Natural killer cell (primary cell): ENCODE measurements around the gene TSPAN6. TPM values are rescaled to one million over a fixed set of nuclear protein-coding genes. Genes with fewer than 3 reads are reported as not detected.

Experiments used
- ATAC-seq, 3 donors: fragments of 150-1000 bp in 2 of 3; fragments of 200-7000 bp in 1 of 3; cut with Tn5 transposase; 1 replicate in 1 of 3; 2 replicates in 2 of 3; pipeline ENCODE4 v1.10.0; 2021; ENCODE audit warnings: mild to moderate bottlenecking in 2 of 3, moderate library complexity in 2 of 3
- DNase-seq, 2 donors: peaks; one replicate each; pipeline versions ENCODE4 v3.0.0 to v3.0.0-alpha.2; 2013 to 2021; ENCODE audit warnings: mixed read lengths in 1 of 2
- H3K27ac ChIP-seq: one replicate; pipeline ENCODE4 v1.5.1; 2013; ENCODE audit warnings: mild to moderate bottlenecking, low read length
- H3K27me3 ChIP-seq: one replicate; pipeline ENCODE4 v1.6.1; 2013; ENCODE audit warnings: low read length; ENCODE audit not compliant: control insufficient read depth, insufficient read depth
- H3K36me3 ChIP-seq: one replicate; pipeline ENCODE4 v1.6.1; 2013; ENCODE audit warnings: low read length; ENCODE audit not compliant: control insufficient read depth, insufficient read depth
- H3K4me1 ChIP-seq: one replicate; pipeline ENCODE4 v1.6.1; 2013; ENCODE audit warnings: low read length; ENCODE audit not compliant: control insufficient read depth, insufficient read depth
- H3K4me3 ChIP-seq: one replicate; pipeline ENCODE4 v1.5.1; 2013; ENCODE audit warnings: low read length
- H3K9me3 ChIP-seq: one replicate; pipeline ENCODE4 v1.6.1; 2013; ENCODE audit warnings: low read length; ENCODE audit not compliant: control insufficient read depth, insufficient read depth
- H3K27ac Mint-ChIP-seq, 2 donors: one replicate each; pipeline ENCODE4 v1.8.0; 2022; ENCODE audit warnings: mild to moderate bottlenecking in 2 of 2, mixed read lengths in 2 of 2, moderate library complexity in 1 of 2
- H3K27me3 Mint-ChIP-seq, 2 donors: one replicate each; pipeline ENCODE4 v1.8.0; 2022; ENCODE audit warnings: low read depth in 2 of 2, mixed read lengths in 2 of 2
- H3K36me3 Mint-ChIP-seq: one replicate; pipeline ENCODE4 v1.8.0; 2022; ENCODE audit warnings: mixed read lengths
- H3K4me1 Mint-ChIP-seq, 2 donors: one replicate each; pipeline ENCODE4 v1.8.0; 2022; ENCODE audit warnings: mixed read lengths in 2 of 2
- H3K4me3 Mint-ChIP-seq: one replicate; pipeline ENCODE4 v1.8.0; 2022; ENCODE audit warnings: mild to moderate bottlenecking, moderate library complexity, mixed read lengths
- H3K9me3 Mint-ChIP-seq, 2 donors: one replicate each; pipeline ENCODE4 v1.8.0; 2022; ENCODE audit warnings: mixed read lengths in 2 of 2
- CTCF ChIP-seq: fragments of 200-600 bp; IDR thresholded peaks from one replicate; pipeline ENCODE4 v1.8.0; 2022; ENCODE audit warnings: antibody characterized with exemption
- WGBS: methylation state at CpG from one replicate; pipeline ENCODE4 v1.1.7; 2013; ENCODE audit warnings: missing lambda C conversion rate; ENCODE audit not compliant: insufficient coverage; 5-methylcytosine and 5-hydroxymethylcytosine counted together
- intact Hi-C: fragments of 100-400 bp; cut with micrococcal nuclease; formaldehyde crosslinking; loops from one replicate; pipeline ENCODE4 v1.14.2; 2022
- total RNA-seq, 4 donors: library from RNA; stranded (reverse); fragments of 120-200 nt in 1 of 4; gene quantifications; one replicate each; pipeline versions ENCODE4 v1.2.3 to v1.2.4, GENCODE V29; 2013 to 2022

TSPAN6 gene
- total RNA-seq, 3 donors from 2014 or later (not counting 1 experiment from before 2014, with no cell fraction given) = not detected

DNA sequence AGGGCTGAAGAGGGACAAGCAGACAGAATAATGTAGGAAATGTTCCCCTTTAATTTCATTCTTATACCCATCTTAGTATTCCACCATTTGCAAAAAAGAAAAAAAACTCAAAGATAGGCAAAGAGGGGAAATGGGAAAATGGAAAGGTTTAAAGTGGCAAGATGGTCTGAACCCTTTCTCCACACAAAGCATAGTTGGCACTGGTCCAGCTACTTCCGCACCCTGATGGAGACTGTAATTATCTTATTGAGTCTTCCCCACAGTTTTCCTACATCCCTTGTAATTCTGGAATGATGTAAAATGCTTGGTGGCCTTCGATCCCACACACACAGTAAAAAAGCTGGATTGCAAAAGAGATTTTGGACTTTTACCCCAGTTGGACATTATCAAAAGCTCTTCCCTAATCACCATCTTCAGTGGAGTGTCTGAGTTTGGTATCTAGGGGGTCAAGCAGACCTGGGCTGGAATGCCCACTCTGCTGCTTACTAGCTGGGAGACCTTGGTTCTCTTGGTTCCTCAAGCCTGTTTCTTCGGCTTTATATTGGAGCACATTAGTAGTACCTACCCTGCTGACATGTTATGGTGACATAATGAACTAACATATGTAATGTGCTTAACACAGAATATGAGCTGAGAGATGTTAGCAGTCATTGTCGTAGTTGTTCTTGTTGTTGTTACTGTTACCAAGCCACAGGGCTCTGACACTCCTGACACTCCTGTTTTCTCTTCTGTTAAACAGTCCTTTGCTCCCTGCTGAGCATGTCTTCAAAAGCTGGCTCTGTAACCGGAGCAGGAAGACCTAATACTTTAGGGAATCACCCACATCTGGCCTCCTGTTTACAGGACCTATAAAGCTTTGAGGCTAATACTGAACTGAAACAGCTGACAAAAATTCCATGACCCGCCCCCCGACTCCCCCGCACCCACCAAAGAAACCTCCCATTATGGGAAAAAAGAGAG lies 12.1 kb upstream of the TSPAN6 start:
- 94% methylated on average over 2 of the region's 8 CpGs for WGBS
- Histone ChIP-seq H3K4me1 (no peaks in the 10 kb centered on the region), H3K36me3 (no peaks in the 10 kb centered on the region), H3K27me3 (no peaks in the 10 kb centered on the region), H3K27ac (no peak overlapping the region), H3K4me3 (no peak overlapping the region), H3K9me3 (no peaks in the 10 kb centered on the region)
- H3K9me3 Mint-ChIP-seq = no peaks in the 10 kb centered on the region
- intact Hi-C loops = no loop called here
- peaks cover 0 to 13% of the 10 kb centered on the region in 2 donors for H3K27me3 Mint-ChIP-seq
- no peaks in the 10 kb centered on the region for H3K4me1 Mint-ChIP-seq
- DNase-seq = no peak
- H3K4me3 Mint-ChIP-seq = no peak overlapping the region
- ATAC-seq = no peak
- TF ChIP-seq CTCF = no peak
- H3K27ac Mint-ChIP-seq = no peak overlapping the region
- no peaks in the 10 kb centered on the region for H3K36me3 Mint-ChIP-seq

DNA sequence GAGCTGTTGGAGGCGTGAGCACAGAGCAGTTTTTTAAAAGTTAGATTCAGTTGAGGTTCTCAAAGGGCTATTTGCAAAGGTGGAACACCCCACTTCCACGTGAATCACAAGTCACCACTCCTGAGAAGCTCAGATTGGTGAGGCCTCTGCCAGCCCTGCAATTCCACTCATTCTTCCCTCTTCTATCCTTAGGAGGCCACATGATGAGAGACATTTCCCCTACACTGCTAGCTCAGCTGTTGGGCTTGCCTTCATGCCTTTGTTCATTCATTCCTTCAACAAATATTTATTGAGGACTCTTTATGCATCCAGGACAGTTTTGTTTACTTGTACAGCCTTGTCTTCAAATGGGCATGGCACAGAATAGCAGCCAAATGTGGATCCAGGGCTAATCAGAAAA lies 11.1 kb upstream of the TSPAN6 start:
- no peak overlapping the region for H3K4me3 ChIP-seq
- H3K36me3 ChIP-seq = no peaks in the 10 kb centered on the region
- H3K27ac Mint-ChIP-seq = no peak overlapping the region
- no peaks in the 10 kb centered on the region for H3K36me3 Mint-ChIP-seq
- intact Hi-C loops = no loop called here
- H3K9me3 ChIP-seq = no peaks in the 10 kb centered on the region
- no peaks in the 10 kb centered on the region for H3K9me3 Mint-ChIP-seq
- H3K27ac ChIP-seq = no peak overlapping the region
- peaks cover 0 to 6% of the 10 kb centered on the region in 2 donors for H3K27me3 Mint-ChIP-seq
- H3K27me3 ChIP-seq = no peaks in the 10 kb centered on the region
- no peak for TF ChIP-seq CTCF
- ATAC-seq (no peak), DNase-seq (no peak)
- no peaks in the 10 kb centered on the region for H3K4me1 Mint-ChIP-seq
- WGBS = 55% methylated on average over 2 of the region's 2 CpGs
- H3K4me1 ChIP-seq = no peaks in the 10 kb centered on the region
- H3K4me3 Mint-ChIP-seq = no peak overlapping the region

- Mint-ChIP-seq H3K9me3 (no peaks in the 10 kb centered on the region), H3K4me1 (no peaks in the 10 kb centered on the region), H3K36me3 (no peaks in the 10 kb centered on the region), H3K27me3 (peaks cover 4 to 6% of the 10 kb centered on the region in 2 donors), H3K27ac (no peak overlapping the region), H3K4me3 (no peak overlapping the region)
- H3K27ac ChIP-seq = no peak overlapping the region
- no peak overlapping the region for H3K4me3 ChIP-seq
- no peak for ATAC-seq
- TF ChIP-seq CTCF = no peak
- WGBS = no CpG with 5 or more reads among the region's 1 CpG
- no peaks in the 10 kb centered on the region for H3K27me3 ChIP-seq
- DNase-seq = no peak
- no peaks in the 10 kb centered on the region for H3K36me3 ChIP-seq
- intact Hi-C loops = no loop called here
- no peaks in the 10 kb centered on the region for H3K9me3 ChIP-seq
- H3K4me1 ChIP-seq = no peaks in the 10 kb centered on the region
Measured at GRCh38 chrX:100647095-100647494, 10.5 kb upstream of the TSPAN6 start.
